ENCODE results near the gene F2RL1. TPM values are rescaled to one million over a fixed set of nuclear protein-coding genes. Genes with fewer than 3 reads are reported as not detected.

The F2RL1 gene
- total and polyA plus RNA-seq, 2 of the 8 experiments (the other 6 are each of a cell fraction or from before 2014, with no cell fraction given), result 23.2 to 26.6 TPM

- no peak for TF ChIP-seq USF2 (IDR thresholded peaks at IDR 0.05; ENCODE audit: low read length)
- TF ChIP-seq KDM1A (IDR thresholded peaks at IDR 0.05; ENCODE audit: borderline replicate concordance, low read length), result no peak
- TF ChIP-seq SIRT6 (IDR thresholded peaks at IDR 0.05; ENCODE audit: low read length), result no peak
- TF ChIP-seq JUND (IDR thresholded peaks at IDR 0.05; ENCODE audit: low read length), result no peak
- TF ChIP-seq NANOG (IDR thresholded peaks at IDR 0.05; ENCODE audit: insufficient read depth, low read depth, low read length, poor library complexity, severe bottlenecking), result no peak
- no peak for TF ChIP-seq GABPA (IDR thresholded peaks at IDR 0.05; ENCODE audit: borderline replicate concordance, insufficient read depth, low read length)
- TF ChIP-seq ATF2 (IDR thresholded peaks at IDR 0.05; ENCODE audit: low read length), result no peak
Observed at GRCh38 chr5:76850543-76851145, 31.8 kb downstream of the F2RL1 start (continued).
